RWPE2 (cell line): ENCODE results near the gene ZSWIM3.

Experiments used
- ATAC-seq: fragments of 200-7000 bp; cut with Tn5 transposase; 3 replicates; pipeline ENCODE4 v1.9.1; 2021; ENCODE audit warnings: low read depth
- DNase-seq: peaks from one replicate; pipeline ENCODE4 v3.0.0-alpha.2; 2020; ENCODE audit warnings: low spot score
- H3K27ac ChIP-seq: fragments of 450-650 bp; 2 replicates; pipeline ENCODE4 v1.5.1; 2017; ENCODE audit warnings: mild to moderate bottlenecking; ENCODE audit not compliant: poor library complexity, severe bottlenecking
- H3K27me3 ChIP-seq: fragments of 250-450 bp; sonication (Bioruptor Pico); 2 replicates; pipeline ENCODE4 v1.5.1; 2021; ENCODE audit warnings: mild to moderate bottlenecking, moderate library complexity; ENCODE audit not compliant: insufficient read depth, poor library complexity, severe bottlenecking
- H3K36me3 ChIP-seq: fragments of 250-450 bp; sonication (Bioruptor Pico); 2 replicates; pipeline ENCODE4 v1.5.1; 2020; ENCODE audit warnings: low read depth, mild to moderate bottlenecking, moderate library complexity
- H3K4me1 ChIP-seq: fragments of 250-450 bp; sonication (Bioruptor Pico); 2 replicates; pipeline ENCODE4 v1.5.1; 2021; ENCODE audit warnings: mild to moderate bottlenecking, moderate library complexity; ENCODE audit not compliant: insufficient read depth, poor library complexity, severe bottlenecking
- H3K4me3 ChIP-seq: fragments of 250-450 bp; sonication (Bioruptor Pico); 2 replicates; pipeline ENCODE4 v1.5.1; 2021; ENCODE audit warnings: mild to moderate bottlenecking, moderate library complexity; ENCODE audit not compliant: severe bottlenecking
- H3K9me3 ChIP-seq: fragments of 250-450 bp; sonication (Bioruptor Pico); 2 replicates; pipeline ENCODE4 v1.5.1; 2021; ENCODE audit warnings: mild to moderate bottlenecking, moderate library complexity; ENCODE audit not compliant: severe bottlenecking
- CTCF ChIP-seq: fragments of 450-650 bp; IDR thresholded peaks from one replicate; pipeline ENCODE4 v1.5.1; 2017; ENCODE audit warnings: mild to moderate bottlenecking, moderate library complexity; ENCODE audit not compliant: poor library complexity, severe bottlenecking

Gene ZSWIM3

DNA sequence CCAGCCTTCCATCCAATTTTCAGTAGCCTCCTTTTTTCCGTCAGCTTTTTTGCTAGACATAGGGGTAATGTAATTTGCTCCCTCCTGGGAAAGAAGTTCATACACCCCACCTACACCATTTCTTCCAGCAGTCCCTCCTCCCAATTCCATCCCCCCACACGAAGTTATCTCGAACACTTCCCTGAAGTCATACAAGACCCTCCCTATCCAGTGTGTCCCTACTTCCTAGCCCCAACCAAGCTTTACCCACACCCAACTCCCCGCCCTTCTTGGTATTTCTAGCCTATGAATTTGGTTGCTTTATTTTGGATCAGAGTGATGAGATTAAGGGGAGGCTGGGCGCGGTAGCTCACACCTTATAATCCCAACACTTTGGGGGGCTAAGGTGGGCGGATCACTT is 43.9 kb upstream of the ZSWIM3 start:
- Histone ChIP-seq H3K36me3 (peaks cover 77% of the 10 kb centered on the region), H3K4me3 (peak overlapping the region; percentile 91), H3K9me3 (no peaks in the 10 kb centered on the region), H3K4me1 (peaks cover 8% of the 10 kb centered on the region), H3K27ac (peak overlapping the region; percentile 65), H3K27me3 (no peaks in the 10 kb centered on the region)
- no peak for DNase-seq
- no peak for TF ChIP-seq CTCF
- no peak for ATAC-seq

- Histone ChIP-seq H3K4me3 (no peak overlapping the region), H3K27ac (no peak overlapping the region), H3K36me3 (peaks cover 69% of the 10 kb centered on the region), H3K9me3 (no peaks in the 10 kb centered on the region), H3K4me1 (peaks cover 8% of the 10 kb centered on the region), H3K27me3 (no peaks in the 10 kb centered on the region)
- DNase-seq: no peak
- TF ChIP-seq CTCF: no peak
- ATAC-seq: no peak
Measured at GRCh38 chr20:45814314-45814713, 43.1 kb upstream of the ZSWIM3 start.

DNA sequence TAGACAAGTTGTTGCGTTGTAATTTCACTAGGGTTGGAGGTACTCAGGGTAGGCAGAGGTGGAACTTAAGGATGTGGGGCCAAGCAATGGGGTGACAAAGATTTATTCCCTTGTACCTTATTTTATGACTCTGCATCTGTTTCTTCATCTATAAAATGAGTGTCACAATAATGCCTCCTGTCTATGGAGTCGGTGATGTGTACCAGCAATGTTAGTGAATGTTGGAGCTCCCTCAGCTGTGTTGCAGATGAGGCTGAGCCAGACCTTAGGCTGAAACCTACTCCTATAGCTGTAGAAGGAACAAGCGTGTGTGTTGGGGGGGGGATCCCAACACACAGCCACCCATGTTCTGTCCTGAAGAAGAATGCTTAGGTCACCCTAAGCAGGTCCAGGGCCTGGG is 40.5 kb upstream of the ZSWIM3 start:
- no peak for TF ChIP-seq CTCF
- Histone ChIP-seq H3K9me3 (no peaks in the 10 kb centered on the region), H3K36me3 (peaks cover 49% of the 10 kb centered on the region), H3K4me3 (no peak overlapping the region), H3K27ac (peak overlapping the region; percentile 4), H3K4me1 (peaks cover 8% of the 10 kb centered on the region), H3K27me3 (no peaks in the 10 kb centered on the region)
- DNase-seq: no peak
- ATAC-seq: no peak

DNA sequence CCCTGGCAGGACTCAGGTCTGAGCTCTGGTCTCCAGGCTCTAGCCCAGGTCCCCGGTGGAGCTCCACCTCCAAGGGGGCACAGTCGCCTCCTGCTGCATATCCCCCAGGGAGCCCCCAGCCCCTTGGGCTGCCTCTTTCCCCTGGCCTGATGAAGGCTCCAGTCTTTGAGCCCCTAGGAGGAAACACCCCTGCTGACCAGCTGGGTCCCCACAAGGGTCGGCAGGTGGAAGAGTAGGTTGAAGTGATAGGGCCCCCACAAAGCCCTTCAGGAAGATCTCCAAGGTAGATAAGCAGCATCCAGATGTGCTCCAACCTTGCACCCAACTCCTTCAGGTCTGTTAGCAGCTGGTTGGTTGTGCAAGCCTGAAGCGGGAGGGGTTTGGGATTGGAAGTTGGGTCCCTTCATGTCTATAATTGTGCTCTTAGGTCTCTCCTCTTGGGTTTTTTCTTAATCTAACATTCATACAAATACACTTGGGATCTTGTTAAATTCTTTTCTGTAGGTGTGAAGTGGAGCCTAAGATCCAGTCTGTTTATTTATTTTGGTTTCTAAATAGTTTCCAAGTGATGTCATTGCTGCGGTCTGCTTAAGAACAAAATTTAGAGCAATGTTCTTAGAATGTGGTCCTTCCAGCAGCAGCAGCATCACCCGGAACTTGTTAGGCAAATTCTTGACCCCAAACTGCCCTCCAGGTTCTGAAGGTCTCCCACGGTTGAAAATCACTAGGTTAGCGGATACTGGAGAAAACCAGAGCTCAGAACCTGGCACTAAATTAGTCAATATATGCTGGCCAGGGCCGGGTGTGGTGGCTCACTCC is 39.8 kb upstream of the ZSWIM3 start:
- DNase-seq: no peak
- ATAC-seq: peak; percentile 23
- no peaks in the 10 kb centered on the region for H3K9me3 ChIP-seq
- peaks cover 48% of the 10 kb centered on the region for H3K36me3 ChIP-seq
- peaks cover 8% of the 10 kb centered on the region for H3K4me1 ChIP-seq
- H3K27me3 ChIP-seq: no peaks in the 10 kb centered on the region
- no peak overlapping the region for H3K4me3 ChIP-seq
- peak overlapping the region; percentile 4 for H3K27ac ChIP-seq
- TF ChIP-seq CTCF: no peak

GRCh38 chr20:45818239-45818638 is 39.2 kb upstream of the ZSWIM3 start:
- TF ChIP-seq CTCF: no peak

More at GRCh38 chr20:45818239-45818638, 39.2 kb upstream of the ZSWIM3 start:
- Histone ChIP-seq H3K27me3 (peaks cover 6% of the 10 kb centered on the region), H3K4me1 (peaks cover 8% of the 10 kb centered on the region), H3K4me3 (no peak overlapping the region), H3K9me3 (no peaks in the 10 kb centered on the region), H3K27ac (no peak overlapping the region), H3K36me3 (peaks cover 42% of the 10 kb centered on the region)
- ATAC-seq: no peak
- DNase-seq: no peak
